ENCODE measurements around the gene PCDHGA1.
A peak's percentile ranks its signal among the peaks of the same experiment; 100 is the strongest.

PCDHGA1 gene

GRCh38 chr5:141484641-141485311 is 154.5 kb downstream of the PCDHGA1 start, which contains the start of gene PCDHGC4:
Gene PCDHGC4 (plus strand): TSS chr5:141485030. CDS start chr5:141485174, 144 bp downstream.
- H3K27ac ChIP-seq (ENCODE audit: low read depth, low read length): no peak within 1 kb of the TSS
- H3K36me3 ChIP-seq (ENCODE audit: insufficient read depth, low read length): no peaks in the 10 kb centered on the region
- H3K4me1 ChIP-seq (ENCODE audit: insufficient read depth, low read length): peaks cover 44% of the 10 kb centered on the region
- no peak within 1 kb of the TSS for H3K9ac ChIP-seq (ENCODE audit: low read length)
- H3K27me3 ChIP-seq (ENCODE audit: control insufficient read depth in 1 of 2, insufficient read depth in 2 of 2, low read length in 2 of 2): no peaks in the 10 kb centered on the region
- no peaks in the 10 kb centered on the region for H3K9me3 ChIP-seq (ENCODE audit: low read length)
- H3K4me3 ChIP-seq (ENCODE audit: low read depth in 1 of 2, low read length in 2 of 2): peak within 1 kb of the TSS; percentile 28 to 49

GRCh38 chr5:141485321-141486055 is 155.2 kb downstream of the PCDHGA1 start:
- Histone ChIP-seq H3K27me3 (ENCODE audit: control insufficient read depth in 1 of 2, insufficient read depth in 2 of 2, low read length in 2 of 2) (no peaks in the 10 kb centered on the region), H3K4me3 (ENCODE audit: low read depth in 1 of 2, low read length in 2 of 2) (peak overlapping the region in 1 of 2 donors; percentile 49), H3K9me3 (ENCODE audit: low read length) (no peaks in the 10 kb centered on the region), H3K36me3 (ENCODE audit: insufficient read depth, low read length) (no peaks in the 10 kb centered on the region), H3K9ac (ENCODE audit: low read length) (no peak overlapping the region), H3K4me1 (ENCODE audit: insufficient read depth, low read length) (peaks cover 36% of the 10 kb centered on the region), H3K27ac (ENCODE audit: low read depth, low read length) (no peak overlapping the region)

- H3K27ac ChIP-seq (ENCODE audit: low read depth, low read length): no peak overlapping the region
- peaks cover 30% of the 10 kb centered on the region for H3K4me1 ChIP-seq (ENCODE audit: insufficient read depth, low read length)
- no peaks in the 10 kb centered on the region for H3K36me3 ChIP-seq (ENCODE audit: insufficient read depth, low read length)
- no peaks in the 10 kb centered on the region for H3K27me3 ChIP-seq (ENCODE audit: control insufficient read depth in 1 of 2, insufficient read depth in 2 of 2, low read length in 2 of 2)
- no peak overlapping the region for H3K4me3 ChIP-seq (ENCODE audit: low read depth in 1 of 2, low read length in 2 of 2)
- H3K9ac ChIP-seq (ENCODE audit: low read length): no peak overlapping the region
- no peaks in the 10 kb centered on the region for H3K9me3 ChIP-seq (ENCODE audit: low read length)
Observed at GRCh38 chr5:141486091-141486490, 155.8 kb downstream of the PCDHGA1 start.

GRCh38 chr5:141487131-141487530 is 156.8 kb downstream of the PCDHGA1 start:
- Histone ChIP-seq H3K9ac (ENCODE audit: low read length) (no peak overlapping the region), H3K27ac (ENCODE audit: low read depth, low read length) (no peak overlapping the region), H3K9me3 (ENCODE audit: low read length) (no peaks in the 10 kb centered on the region), H3K36me3 (ENCODE audit: insufficient read depth, low read length) (no peaks in the 10 kb centered on the region), H3K27me3 (ENCODE audit: control insufficient read depth in 1 of 2, insufficient read depth in 2 of 2, low read length in 2 of 2) (no peaks in the 10 kb centered on the region), H3K4me1 (ENCODE audit: insufficient read depth, low read length) (peaks cover 26% of the 10 kb centered on the region), H3K4me3 (ENCODE audit: low read depth in 1 of 2, low read length in 2 of 2) (no peak overlapping the region)

- Histone ChIP-seq H3K9me3 (ENCODE audit: low read length) (no peaks in the 10 kb centered on the region), H3K27ac (ENCODE audit: low read depth, low read length) (no peak within 1 kb of the TSS), H3K4me1 (ENCODE audit: insufficient read depth, low read length) (peaks cover 33% of the 10 kb centered on the region), H3K36me3 (ENCODE audit: insufficient read depth, low read length) (no peaks in the 10 kb centered on the region), H3K4me3 (ENCODE audit: low read depth in 1 of 2, low read length in 2 of 2) (no peak within 1 kb of the TSS), H3K9ac (ENCODE audit: low read length) (no peak within 1 kb of the TSS), H3K27me3 (ENCODE audit: control insufficient read depth in 1 of 2, insufficient read depth in 2 of 2, low read length in 2 of 2) (no peaks in the 10 kb centered on the region)
Observed at GRCh38 chr5:141488591-141489561, 158.6 kb downstream of the PCDHGA1 start, which contains the start of gene PCDHGC5. Gene PCDHGC5 (plus strand): TSS chr5:141489081. CDS start chr5:141489241, 160 bp downstream.

GRCh38 chr5:141489841-141490240 is 159.5 kb downstream of the PCDHGA1 start:
- H3K27me3 ChIP-seq (ENCODE audit: control insufficient read depth in 1 of 2, insufficient read depth in 2 of 2, low read length in 2 of 2): no peaks in the 10 kb centered on the region
- no peak overlapping the region for H3K9ac ChIP-seq (ENCODE audit: low read length)
- no peak overlapping the region for H3K4me3 ChIP-seq (ENCODE audit: low read depth in 1 of 2, low read length in 2 of 2)
- no peaks in the 10 kb centered on the region for H3K9me3 ChIP-seq (ENCODE audit: low read length)
- H3K27ac ChIP-seq (ENCODE audit: low read depth, low read length): no peak overlapping the region
- H3K36me3 ChIP-seq (ENCODE audit: insufficient read depth, low read length): no peaks in the 10 kb centered on the region
- peaks cover 27% of the 10 kb centered on the region for H3K4me1 ChIP-seq (ENCODE audit: insufficient read depth, low read length)

GRCh38 chr5:141490271-141490670 is 160.0 kb downstream of the PCDHGA1 start:
- Histone ChIP-seq H3K4me1 (ENCODE audit: insufficient read depth, low read length) (peaks cover 23% of the 10 kb centered on the region), H3K36me3 (ENCODE audit: insufficient read depth, low read length) (peaks cover under 1% of the 10 kb centered on the region), H3K27ac (ENCODE audit: low read depth, low read length) (no peak overlapping the region), H3K27me3 (ENCODE audit: control insufficient read depth in 1 of 2, insufficient read depth in 2 of 2, low read length in 2 of 2) (no peaks in the 10 kb centered on the region), H3K4me3 (ENCODE audit: low read depth in 1 of 2, low read length in 2 of 2) (no peak overlapping the region), H3K9me3 (ENCODE audit: low read length) (no peaks in the 10 kb centered on the region), H3K9ac (ENCODE audit: low read length) (no peak overlapping the region)

- Histone ChIP-seq H3K9ac (ENCODE audit: low read length) (no peak overlapping the region), H3K36me3 (ENCODE audit: insufficient read depth, low read length) (peaks cover 4% of the 10 kb centered on the region), H3K27me3 (ENCODE audit: control insufficient read depth in 1 of 2, insufficient read depth in 2 of 2, low read length in 2 of 2) (no peaks in the 10 kb centered on the region), H3K4me1 (ENCODE audit: insufficient read depth, low read length) (peaks cover 20% of the 10 kb centered on the region), H3K4me3 (ENCODE audit: low read depth in 1 of 2, low read length in 2 of 2) (no peak overlapping the region), H3K27ac (ENCODE audit: low read depth, low read length) (no peak overlapping the region), H3K9me3 (ENCODE audit: low read length) (no peaks in the 10 kb centered on the region)
Observed at GRCh38 chr5:141490771-141491170, 160.5 kb downstream of the PCDHGA1 start.

GRCh38 chr5:141491323-141492167 is 161.2 kb downstream of the PCDHGA1 start:
- Histone ChIP-seq H3K9me3 (ENCODE audit: low read length) (no peaks in the 10 kb centered on the region), H3K36me3 (ENCODE audit: insufficient read depth, low read length) (peaks cover 4% of the 10 kb centered on the region), H3K27me3 (ENCODE audit: control insufficient read depth in 1 of 2, insufficient read depth in 2 of 2, low read length in 2 of 2) (no peaks in the 10 kb centered on the region), H3K4me1 (ENCODE audit: insufficient read depth, low read length) (peaks cover 20% of the 10 kb centered on the region), H3K4me3 (ENCODE audit: low read depth in 1 of 2, low read length in 2 of 2) (no peak overlapping the region), H3K9ac (ENCODE audit: low read length) (no peak overlapping the region), H3K27ac (ENCODE audit: low read depth, low read length) (no peak overlapping the region)

- no peak overlapping the region for H3K4me3 ChIP-seq (ENCODE audit: low read depth in 1 of 2, low read length in 2 of 2)
- no peaks in the 10 kb centered on the region for H3K9me3 ChIP-seq (ENCODE audit: low read length)
- H3K36me3 ChIP-seq (ENCODE audit: insufficient read depth, low read length): peaks cover 9% of the 10 kb centered on the region
- H3K4me1 ChIP-seq (ENCODE audit: insufficient read depth, low read length): peaks cover 20% of the 10 kb centered on the region
- H3K9ac ChIP-seq (ENCODE audit: low read length): no peak overlapping the region
- H3K27ac ChIP-seq (ENCODE audit: low read depth, low read length): no peak overlapping the region
- no peaks in the 10 kb centered on the region for H3K27me3 ChIP-seq (ENCODE audit: control insufficient read depth in 1 of 2, insufficient read depth in 2 of 2, low read length in 2 of 2)
Observed at GRCh38 chr5:141492168-141492885, 162.0 kb downstream of the PCDHGA1 start.
